Measurements from ENCODE around the gene DDAH2.

- TF ChIP-seq, protein P1, sequence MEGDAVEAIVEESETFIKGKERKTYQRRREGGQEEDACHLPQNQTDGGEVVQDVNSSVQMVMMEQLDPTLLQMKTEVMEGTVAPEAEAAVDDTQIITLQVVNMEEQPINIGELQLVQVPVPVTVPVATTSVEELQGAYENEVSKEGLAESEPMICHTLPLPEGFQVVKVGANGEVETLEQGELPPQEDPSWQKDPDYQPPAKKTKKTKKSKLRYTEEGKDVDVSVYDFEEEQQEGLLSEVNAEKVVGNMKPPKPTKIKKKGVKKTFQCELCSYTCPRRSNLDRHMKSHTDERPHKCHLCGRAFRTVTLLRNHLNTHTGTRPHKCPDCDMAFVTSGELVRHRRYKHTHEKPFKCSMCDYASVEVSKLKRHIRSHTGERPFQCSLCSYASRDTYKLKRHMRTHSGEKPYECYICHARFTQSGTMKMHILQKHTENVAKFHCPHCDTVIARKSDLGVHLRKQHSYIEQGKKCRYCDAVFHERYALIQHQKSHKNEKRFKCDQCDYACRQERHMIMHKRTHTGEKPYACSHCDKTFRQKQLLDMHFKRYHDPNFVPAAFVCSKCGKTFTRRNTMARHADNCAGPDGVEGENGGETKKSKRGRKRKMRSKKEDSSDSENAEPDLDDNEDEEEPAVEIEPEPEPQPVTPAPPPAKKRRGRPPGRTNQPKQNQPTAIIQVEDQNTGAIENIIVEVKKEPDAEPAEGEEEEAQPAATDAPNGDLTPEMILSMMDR (IDR thresholded peaks at IDR 0.05) = no peak
- TF ChIP-seq POLR2AphosphoS5 (IDR thresholded peaks at IDR 0.05) = no peak
- TF ChIP-seq POLR2A (IDR thresholded peaks at IDR 0.05; ENCODE audit: low read depth) = no peak
- no peak for TF ChIP-seq EP300 (IDR thresholded peaks at IDR 0.05)
Measured at GRCh38 chr6:31761343-31761742, 32.2 kb upstream of the DDAH2 start.
